Nephron (organoid): Measurements from ENCODE around the gene UXS1.

Source experiments
- H3K27ac Mint-ChIP-seq, 3 experiments: 2 replicates each; pipeline ENCODE4 v1.8.0; 2020; ENCODE audit warnings: mixed read lengths in 3 of 3, mild to moderate bottlenecking in 2 of 3, moderate library complexity in 1 of 3
- H3K27me3 Mint-ChIP-seq: 2 replicates; pipeline ENCODE4 v1.8.0; 2021; ENCODE audit warnings: low read depth, mild to moderate bottlenecking, moderate library complexity, mixed read lengths
- H3K36me3 Mint-ChIP-seq: 2 replicates; pipeline ENCODE4 v1.8.0; 2020; ENCODE audit warnings: low read depth, mixed read lengths
- H3K4me1 Mint-ChIP-seq: 2 replicates; pipeline ENCODE4 v1.8.0; 2020; ENCODE audit warnings: mixed read lengths
- H3K4me3 Mint-ChIP-seq, 3 experiments: 2 replicates each; pipeline ENCODE4 v1.8.0; 2020; ENCODE audit warnings: mild to moderate bottlenecking in 3 of 3, mixed read lengths in 3 of 3, moderate library complexity in 2 of 3
- H3K9me3 Mint-ChIP-seq: 2 replicates; pipeline ENCODE4 v1.8.0; 2020; ENCODE audit warnings: mixed read lengths
- CTCF ChIP-seq, 3 experiments: fragments of 200-600 bp; sonication (generic); IDR thresholded peaks; one replicate each; pipeline ENCODE4 v1.5.0; 2021; ENCODE audit warnings: antibody characterized with exemption in 3 of 3; ENCODE audit not compliant: unreplicated experiment in 3 of 3

UXS1 gene

DNA sequence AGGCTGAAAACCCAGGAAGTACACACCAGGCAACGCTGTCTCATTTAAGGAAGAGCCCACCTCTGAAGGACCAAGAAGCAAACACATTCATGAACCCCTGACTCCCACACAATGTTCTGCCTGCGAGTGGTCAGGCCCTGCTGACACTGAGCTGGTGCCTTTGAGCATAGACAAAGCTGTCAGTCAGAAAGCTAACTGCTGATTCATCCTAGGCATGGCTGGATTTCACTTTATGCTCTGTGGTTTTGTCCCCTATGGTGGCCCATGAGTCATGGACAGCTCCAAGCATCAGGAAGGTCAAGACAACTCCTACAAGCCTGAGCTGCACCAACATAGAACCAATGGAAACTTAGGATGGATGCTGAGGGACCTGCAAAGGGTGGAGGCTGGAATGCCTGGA, 78.9 kb downstream of the UXS1 start:
- peak overlapping the region in 1 of 3 experiments; percentile 23 for H3K27ac Mint-ChIP-seq
- H3K36me3 Mint-ChIP-seq: peaks cover 37% of the 10 kb centered on the region
- no peaks in the 10 kb centered on the region for H3K27me3 Mint-ChIP-seq
- no peaks in the 10 kb centered on the region for H3K9me3 Mint-ChIP-seq
- TF ChIP-seq CTCF (IDR thresholded peaks at IDR 0.05; ENCODE audit: unreplicated experiment in 3 of 3): no peak
- peaks cover 5% of the 10 kb centered on the region for H3K4me1 Mint-ChIP-seq
- no peak overlapping the region for H3K4me3 Mint-ChIP-seq

DNA sequence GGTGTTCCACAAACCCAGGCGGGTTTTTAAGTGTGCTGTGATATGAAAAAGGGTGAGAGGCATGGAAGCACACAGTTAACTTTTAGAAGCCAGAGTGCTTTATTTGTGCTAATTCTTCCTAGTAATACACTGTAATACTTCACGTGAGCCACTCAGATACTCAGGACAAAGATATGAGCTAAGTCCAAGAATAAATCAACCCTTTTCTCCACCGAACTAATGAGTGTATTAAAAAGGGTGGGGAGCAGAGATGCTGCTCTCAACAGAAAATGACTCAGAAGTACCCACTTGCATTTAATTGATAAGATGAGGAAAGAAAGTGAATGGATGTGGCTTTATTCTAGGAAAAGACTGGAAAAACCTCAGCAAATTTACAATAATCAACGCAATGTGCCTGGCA, 79.9 kb downstream of the UXS1 start:
- Mint-ChIP-seq H3K4me1 (peaks cover 10% of the 10 kb centered on the region), H3K4me3 (no peak overlapping the region), H3K27ac (peak overlapping the region; percentile 87 to 95 (median 91)), H3K27me3 (no peaks in the 10 kb centered on the region), H3K9me3 (no peaks in the 10 kb centered on the region), H3K36me3 (peaks cover 33% of the 10 kb centered on the region)
- no peak for TF ChIP-seq CTCF (IDR thresholded peaks at IDR 0.05; ENCODE audit: unreplicated experiment in 3 of 3)

DNA sequence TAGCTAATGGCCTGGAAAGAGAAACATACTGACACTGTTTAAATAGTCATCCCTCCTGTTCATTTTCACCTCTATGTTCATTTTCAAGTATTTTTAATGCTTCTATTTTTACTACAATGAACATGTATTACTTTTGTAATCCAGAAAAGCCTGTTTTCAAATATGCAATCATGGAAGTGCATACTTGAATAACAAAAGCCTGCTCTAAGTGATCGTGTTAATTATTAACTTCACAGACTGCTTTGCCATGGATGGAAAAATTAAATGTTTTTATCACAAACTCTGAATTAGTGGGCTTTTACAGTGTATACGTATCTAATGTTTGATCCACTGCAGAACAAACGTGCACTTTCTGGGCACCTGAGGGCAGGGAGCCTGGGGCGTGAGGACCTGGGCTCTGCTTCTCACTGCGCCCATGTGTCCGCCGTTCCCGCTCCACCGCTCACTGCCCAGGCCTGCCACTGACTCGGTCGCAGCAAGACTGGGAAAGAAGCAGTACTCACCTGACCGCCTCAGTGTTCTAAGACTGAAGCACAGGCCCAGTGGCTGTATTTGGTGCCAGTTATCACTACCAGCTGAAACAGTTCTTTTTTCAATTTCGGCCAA, 80.6 kb downstream of the UXS1 start:
- Mint-ChIP-seq H3K4me1 (peaks cover 9% of the 10 kb centered on the region), H3K27ac (peak overlapping the region; percentile 87 to 95 (median 91)), H3K4me3 (no peak overlapping the region), H3K27me3 (no peaks in the 10 kb centered on the region), H3K36me3 (peaks cover 33% of the 10 kb centered on the region), H3K9me3 (no peaks in the 10 kb centered on the region)
- no peak for TF ChIP-seq CTCF (IDR thresholded peaks at IDR 0.05; ENCODE audit: unreplicated experiment in 3 of 3)

DNA sequence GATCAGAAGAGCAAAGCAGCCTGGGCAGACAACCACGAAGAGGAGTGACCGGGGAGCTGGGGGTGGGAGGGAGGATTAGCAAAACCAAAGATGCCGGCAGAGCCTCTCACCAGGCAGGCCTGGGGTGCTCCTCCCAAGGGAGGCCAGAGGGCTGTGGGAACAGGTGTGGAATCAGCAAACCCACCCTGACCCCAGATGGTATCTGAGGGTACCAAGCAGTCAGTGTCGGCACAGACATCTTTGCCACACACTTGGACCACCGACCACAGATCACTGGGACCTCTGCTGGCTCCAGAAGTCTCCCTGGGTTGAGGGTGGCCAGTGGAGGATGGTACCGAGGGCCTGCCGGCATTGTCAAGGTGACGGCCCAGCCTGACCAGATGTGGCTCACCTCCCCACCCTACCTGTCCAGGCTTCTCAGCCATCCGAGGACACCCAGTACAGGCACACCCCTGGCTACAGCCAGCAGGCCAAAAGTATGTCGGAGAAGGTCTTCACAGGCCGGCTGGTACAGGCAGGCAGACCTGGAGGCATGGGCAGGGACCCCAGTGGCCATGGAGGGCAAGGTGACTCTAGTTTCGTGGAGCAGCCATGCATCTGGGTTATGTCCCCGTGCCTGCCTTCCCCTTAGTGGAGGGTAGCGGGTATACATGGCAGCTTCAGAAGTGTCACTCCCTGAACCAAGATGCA, 82.1 kb downstream of the UXS1 start:
- no peak overlapping the region for H3K4me3 Mint-ChIP-seq
- no peak for TF ChIP-seq CTCF (IDR thresholded peaks at IDR 0.05; ENCODE audit: unreplicated experiment in 3 of 3)
- H3K9me3 Mint-ChIP-seq: no peaks in the 10 kb centered on the region
- peaks cover 5% of the 10 kb centered on the region for H3K4me1 Mint-ChIP-seq
- peak overlapping the region in 1 of 3 experiments; percentile 31 for H3K27ac Mint-ChIP-seq
- peaks cover 30% of the 10 kb centered on the region for H3K36me3 Mint-ChIP-seq
- H3K27me3 Mint-ChIP-seq: no peaks in the 10 kb centered on the region

DNA sequence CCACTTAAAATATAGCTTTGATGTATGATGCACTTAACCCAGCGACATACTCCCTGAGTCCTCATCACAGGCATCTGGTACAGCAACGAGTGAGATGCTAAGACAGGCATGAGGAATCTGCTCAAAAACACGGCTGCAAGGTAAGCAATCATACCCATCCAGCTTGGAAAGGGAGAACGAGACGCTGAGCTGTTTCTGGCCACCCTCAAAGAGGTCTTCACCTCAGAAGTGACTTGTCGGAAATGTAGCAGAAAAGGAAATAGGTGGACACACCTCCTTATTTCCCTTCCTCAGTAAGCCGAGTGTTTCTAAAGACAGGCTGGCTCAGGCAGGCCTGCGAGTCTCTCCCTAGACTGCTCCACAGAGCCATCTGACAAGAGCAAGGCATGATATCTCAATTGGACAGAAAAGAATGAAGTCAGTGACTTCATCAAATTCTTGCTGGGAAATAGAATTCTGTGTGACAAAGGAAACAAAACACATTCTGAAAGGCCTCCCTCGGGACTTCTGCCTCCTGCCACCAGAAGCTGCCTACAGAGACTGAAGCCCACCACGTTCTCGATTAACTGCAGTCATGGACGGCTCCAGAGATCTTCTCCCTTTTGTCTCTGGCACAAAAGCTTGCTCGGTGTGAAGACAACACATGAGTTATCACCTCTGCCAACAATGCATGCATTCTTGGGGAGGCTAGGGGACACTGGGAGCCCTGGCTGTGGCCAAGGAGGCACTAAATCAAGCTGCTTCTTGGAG, 84.3 kb downstream of the UXS1 start:
- Mint-ChIP-seq H3K36me3 (peaks cover 20% of the 10 kb centered on the region), H3K4me1 (peaks cover 5% of the 10 kb centered on the region), H3K27ac (peak overlapping the region in 2 of 3 experiments; percentile 59 to 62), H3K27me3 (no peaks in the 10 kb centered on the region), H3K4me3 (no peak overlapping the region), H3K9me3 (no peaks in the 10 kb centered on the region)
- no peak for TF ChIP-seq CTCF (IDR thresholded peaks at IDR 0.05; ENCODE audit: unreplicated experiment in 3 of 3)
